ENCODE data around the gene ARID1B. TPM values are rescaled to one million over a fixed set of nuclear protein-coding genes. Genes with fewer than 3 reads are reported as not detected.

ARID1B gene
- total and polyA plus RNA-seq, 10 donors: 17.7 to 223 (median 141) TPM

- peaks cover 0 to 8% (median 0%) of the 10 kb centered on the region in 6 donors for H3K4me1 ChIP-seq
- no peak overlapping the region for H3K27ac ChIP-seq
- 88 to 97% (median 92%) methylated on average over 4 of the region's 4 CpGs for WGBS, 5 donors
- no peak overlapping the region for H3K4me3 ChIP-seq
- intact Hi-C loops (cut with DNase I; ENCODE audit: low total_unique reads): no loop called here
- H3K27me3 ChIP-seq (replicated peaks in 1 of 7): no peaks in the 10 kb centered on the region
- DNase-seq: no peak
- H3K9me3 ChIP-seq: no peaks in the 10 kb centered on the region
- TF ChIP-seq POLR2A (IDR thresholded peaks at IDR 0.05) (no peak), POLR2AphosphoS5 (IDR thresholded peaks at IDR 0.05) (no peak)
- TF ChIP-seq, protein P1, sequence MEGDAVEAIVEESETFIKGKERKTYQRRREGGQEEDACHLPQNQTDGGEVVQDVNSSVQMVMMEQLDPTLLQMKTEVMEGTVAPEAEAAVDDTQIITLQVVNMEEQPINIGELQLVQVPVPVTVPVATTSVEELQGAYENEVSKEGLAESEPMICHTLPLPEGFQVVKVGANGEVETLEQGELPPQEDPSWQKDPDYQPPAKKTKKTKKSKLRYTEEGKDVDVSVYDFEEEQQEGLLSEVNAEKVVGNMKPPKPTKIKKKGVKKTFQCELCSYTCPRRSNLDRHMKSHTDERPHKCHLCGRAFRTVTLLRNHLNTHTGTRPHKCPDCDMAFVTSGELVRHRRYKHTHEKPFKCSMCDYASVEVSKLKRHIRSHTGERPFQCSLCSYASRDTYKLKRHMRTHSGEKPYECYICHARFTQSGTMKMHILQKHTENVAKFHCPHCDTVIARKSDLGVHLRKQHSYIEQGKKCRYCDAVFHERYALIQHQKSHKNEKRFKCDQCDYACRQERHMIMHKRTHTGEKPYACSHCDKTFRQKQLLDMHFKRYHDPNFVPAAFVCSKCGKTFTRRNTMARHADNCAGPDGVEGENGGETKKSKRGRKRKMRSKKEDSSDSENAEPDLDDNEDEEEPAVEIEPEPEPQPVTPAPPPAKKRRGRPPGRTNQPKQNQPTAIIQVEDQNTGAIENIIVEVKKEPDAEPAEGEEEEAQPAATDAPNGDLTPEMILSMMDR (IDR thresholded peaks at IDR 0.05 in 8 of 11, conservative IDR thresholded peaks at IDR 0.05 in 3 of 11): no peak
- H3K36me3 ChIP-seq: no peaks in the 10 kb centered on the region
These were observed 45.8 kb upstream of the ARID1B start for GRCh38 chr6:156731396-156731795.

- Histone ChIP-seq H3K4me3 (no peak overlapping the region), H3K4me1 (no peaks in the 10 kb centered on the region), H3K9me3 (peaks cover 0 to 17% (median 12%) of the 10 kb centered on the region in 8 donors), H3K27ac (no peak overlapping the region), H3K36me3 (no peaks in the 10 kb centered on the region), H3K27me3 (replicated peaks in 1 of 7) (no peaks in the 10 kb centered on the region)
- DNase-seq: no peak
- no peak for TF ChIP-seq POLR2A (IDR thresholded peaks at IDR 0.05)
- no peak for TF ChIP-seq POLR2AphosphoS5 (IDR thresholded peaks at IDR 0.05)
- TF ChIP-seq, protein P1 (IDR thresholded peaks at IDR 0.05 in 8 of 11, conservative IDR thresholded peaks at IDR 0.05 in 3 of 11): no peak
- intact Hi-C loops (cut with DNase I; ENCODE audit: low total_unique reads): no loop called here
- WGBS, 5 donors: 90 to 98% (median 94%) methylated on average over 7 of the region's 7 CpGs
These were observed 41.4 kb upstream of the ARID1B start for GRCh38 chr6:156735751-156736150.

GRCh38 chr6:156740604-156741003, 36.6 kb upstream of the ARID1B start:
- DNase-seq: no peak
- no peak overlapping the region for H3K27ac ChIP-seq
- no peaks in the 10 kb centered on the region for H3K27me3 ChIP-seq (replicated peaks in 1 of 7)
- H3K9me3 ChIP-seq: peaks cover 0 to 26% (median 22%) of the 10 kb centered on the region in 8 donors
- no peaks in the 10 kb centered on the region for H3K4me1 ChIP-seq
- intact Hi-C loops (cut with DNase I; ENCODE audit: low total_unique reads): no loop called here
- no peak overlapping the region for H3K4me3 ChIP-seq
- WGBS, 5 donors: 66 to 97% (median 80%) methylated on average over 1 of the region's 1 CpG
- TF ChIP-seq POLR2AphosphoS5 (IDR thresholded peaks at IDR 0.05) (no peak), POLR2A (IDR thresholded peaks at IDR 0.05) (no peak)
- TF ChIP-seq, protein P1 (IDR thresholded peaks at IDR 0.05 in 8 of 11, conservative IDR thresholded peaks at IDR 0.05 in 3 of 11): no peak
- no peaks in the 10 kb centered on the region for H3K36me3 ChIP-seq

- Histone ChIP-seq H3K27me3 (replicated peaks in 1 of 7) (no peaks in the 10 kb centered on the region), H3K36me3 (no peaks in the 10 kb centered on the region), H3K4me1 (no peaks in the 10 kb centered on the region), H3K4me3 (no peak overlapping the region), H3K9me3 (peaks cover 0 to 26% (median 22%) of the 10 kb centered on the region in 8 donors), H3K27ac (no peak overlapping the region)
- intact Hi-C loops (cut with DNase I; ENCODE audit: low total_unique reads): no loop called here
- TF ChIP-seq, protein P1 (IDR thresholded peaks at IDR 0.05 in 8 of 11, conservative IDR thresholded peaks at IDR 0.05 in 3 of 11): no peak
- no peak for TF ChIP-seq POLR2AphosphoS5 (IDR thresholded peaks at IDR 0.05)
- no peak for TF ChIP-seq POLR2A (IDR thresholded peaks at IDR 0.05)
- 93 to 98% (median 96%) methylated on average over 3 of the region's 3 CpGs for WGBS, 5 donors
- DNase-seq: no peak
These were observed 35.7 kb upstream of the ARID1B start for GRCh38 chr6:156741287-156742073.
